ENCODE results near the gene SLC35F6.
"Not testable (repeated sequence)": the region's sequence is repeated elsewhere in the genome, so short reads cannot be mapped to it uniquely, and the experiment has no call there.

Gene SLC35F6

GRCh38 chr2:26784570-26785234 lies 20.6 kb downstream of the SLC35F6 start:
- DNase-seq (ENCODE audit: low read depth) = no peak

- peak; percentile 99 for DNase-seq (ENCODE audit: low read depth)
These were observed 21.5 kb downstream of the SLC35F6 start, which contains the start of gene CENPA for GRCh38 chr2:26785431-26786206. Gene CENPA, plus strand, starts transcription at chr2:26786056. Its CDS starts 141 bp downstream, at chr2:26786197.

GRCh38 chr2:26786207-26787028 lies 22.3 kb downstream of the SLC35F6 start:
- DNase-seq (ENCODE audit: low read depth) = no peak

- DNase-seq (ENCODE audit: low read depth) = no peak
These were observed 28.6 kb downstream of the SLC35F6 start for GRCh38 chr2:26792720-26793119.

GRCh38 chr2:26793518-26793917 lies 29.4 kb downstream of the SLC35F6 start:
- DNase-seq (ENCODE audit: low read depth) = no peak

- DNase-seq (ENCODE audit: low read depth) = not testable (repeated sequence)
These were observed 31.1 kb downstream of the SLC35F6 start for GRCh38 chr2:26795135-26795534.

- no peak for DNase-seq (ENCODE audit: low read depth)
These were observed 37.2 kb downstream of the SLC35F6 start for GRCh38 chr2:26801328-26801727.

GRCh38 chr2:26801796-26802195 lies 37.7 kb downstream of the SLC35F6 start:
- DNase-seq (ENCODE audit: low read depth) = no peak

- no peak for DNase-seq (ENCODE audit: low read depth)
These were observed 41.2 kb downstream of the SLC35F6 start for GRCh38 chr2:26805241-26805676.

- peak; percentile 21 for DNase-seq (ENCODE audit: low read depth)
These were observed 43.8 kb downstream of the SLC35F6 start for GRCh38 chr2:26807788-26808460.

GRCh38 chr2:26809211-26809610 lies 45.1 kb downstream of the SLC35F6 start:
- no peak for DNase-seq (ENCODE audit: low read depth)

GRCh38 chr2:26809876-26810577 lies 45.9 kb downstream of the SLC35F6 start:
- DNase-seq (ENCODE audit: low read depth) = no peak

- no peak for DNase-seq (ENCODE audit: low read depth)
These were observed 47.2 kb downstream of the SLC35F6 start for GRCh38 chr2:26811261-26811660.

- DNase-seq (ENCODE audit: low read depth) = no peak
These were observed 48.0 kb downstream of the SLC35F6 start for GRCh38 chr2:26811791-26812694.

- no peak for DNase-seq (ENCODE audit: low read depth)
These were observed 48.6 kb downstream of the SLC35F6 start for GRCh38 chr2:26812731-26813130.

GRCh38 chr2:26814072-26814765 lies 50.1 kb downstream of the SLC35F6 start:
- not testable (repeated sequence) for DNase-seq (ENCODE audit: low read depth)

- DNase-seq (ENCODE audit: low read depth) = no peak
These were observed 52.8 kb downstream of the SLC35F6 start for GRCh38 chr2:26816893-26817292.

GRCh38 chr2:26818255-26818654 lies 54.2 kb downstream of the SLC35F6 start:
- no peak for DNase-seq (ENCODE audit: low read depth)

- no peak for DNase-seq (ENCODE audit: low read depth)
These were observed 54.9 kb downstream of the SLC35F6 start for GRCh38 chr2:26818972-26819371.

GRCh38 chr2:26820932-26821331 lies 56.8 kb downstream of the SLC35F6 start:
- DNase-seq (ENCODE audit: low read depth) = no peak
